Hair follicle dermal papilla cell (primary cell): Measurements from ENCODE around the gene CSAG2. TPM values are rescaled to one million over a fixed set of nuclear protein-coding genes. Genes with fewer than 3 reads are reported as not detected.

Source experiments
- total RNA-seq: library from RNA; depleted of rRNA; stranded (reverse); fragments of >200 nt; gene quantifications from 2 replicates; pipeline ENCODE4 v1.2.3, GENCODE V29; 2012

The CSAG2 gene
- not detected in 2 replicates for total RNA-seq

GRCh38 chrX:152709173-152709572 is at the start of gene CSAG2:
TSS of gene CSAG2 (minus strand) at chrX:152709273. CDS start at chrX:152709112, 161 bp downstream.

GRCh38 chrX:152753686-152754650 is 44.9 kb upstream of the CSAG2 start, which contains the start of gene MAGEA2:
TSS of gene MAGEA2 (minus strand) at chrX:152753842. CDS start at chrX:152751363, 2,479 bp downstream.

GRCh38 chrX:152733261-152733975 is 24.3 kb upstream of the CSAG2 start, which contains the start of the genes CSAG1 and MAGEA12:
TSS of gene CSAG1 (minus strand) at chrX:152733721. CDS start at chrX:152732460, 1,261 bp downstream.
TSS of gene MAGEA12 (plus strand) at chrX:152733757. CDS start at chrX:152736162, 2,405 bp downstream.

GRCh38 chrX:152713815-152714787 is 5.0 kb upstream of the CSAG2 start, which contains the start of gene MAGEA2B:
TSS of gene MAGEA2B (plus strand) at chrX:152714628. CDS start at chrX:152717107, 2,479 bp downstream.

GRCh38 chrX:152697952-152698931 is 10.8 kb downstream of the CSAG2 start, which contains the start of gene MAGEA3:
TSS of gene MAGEA3 (plus strand) at chrX:152698794. CDS start at chrX:152700833, 2,039 bp downstream.

Other genes with a start within 250 kb of the CSAG2 start
- 0.16 and 0.24 TPM in 2 replicates for gene GABRQ, start 71.4 kb downstream of the CSAG2 start, total RNA-seq
- gene MAGEA3, start 10.5 kb downstream of the CSAG2 start, total RNA-seq: not detected in 2 replicates
- not detected in 2 replicates for gene MAGEA2B, start 5.4 kb upstream of the CSAG2 start, total RNA-seq
- gene CSAG1, start 24.4 kb upstream of the CSAG2 start, total RNA-seq: not detected in 2 replicates
- gene MAGEA12, start 24.5 kb upstream of the CSAG2 start, total RNA-seq: not detected in 2 replicates
- gene MAGEA2, start 44.6 kb upstream of the CSAG2 start, total RNA-seq: not detected in 2 replicates
- gene CSAG3, start 49.9 kb upstream of the CSAG2 start, total RNA-seq: not detected in 2 replicates
- gene MAGEA6, start 60.4 kb upstream of the CSAG2 start, total RNA-seq: not detected in 2 replicates
- gene CETN2, start 121.5 kb upstream of the CSAG2 start, total RNA-seq: 29.9 and 44.4 TPM in 2 replicates
- 18.2 and 24.5 TPM in 2 replicates for gene NSDHL, start 121.8 kb upstream of the CSAG2 start, total RNA-seq
- gene ZNF185, start 188.8 kb upstream of the CSAG2 start, total RNA-seq: 7.8 and 14.3 TPM in 2 replicates